HG03565 (cell line): ENCODE measurements around the gene TGM4.

Experiments used
- ATAC-seq: cut with Tn5 transposase; IDR thresholded peaks from one replicate; pipeline ENCODE4 v1.9.1; 2021; ENCODE audit warnings: mild to moderate bottlenecking, moderate library complexity; ENCODE audit not compliant: unreplicated experiment

TGM4 gene

GRCh38 chr3:44913868-44914468, 39.6 kb downstream of the TGM4 start:
- ATAC-seq = no peak

- no peak for ATAC-seq
These were observed 40.5 kb downstream of the TGM4 start for GRCh38 chr3:44914936-44915335.

GRCh38 chr3:44915702-44916438, 41.5 kb downstream of the TGM4 start:
- ATAC-seq = no peak

GRCh38 chr3:44918087-44918486, 43.7 kb downstream of the TGM4 start:
- ATAC-seq = no peak

- no peak for ATAC-seq
These were observed 44.2 kb downstream of the TGM4 start for GRCh38 chr3:44918581-44918980.

GRCh38 chr3:44920081-44920480, 45.7 kb downstream of the TGM4 start:
- no peak for ATAC-seq

- no peak for ATAC-seq
These were observed 49.4 kb downstream of the TGM4 start for GRCh38 chr3:44923632-44924456.

GRCh38 chr3:44924457-44925084, 50.2 kb downstream of the TGM4 start:
- ATAC-seq = no peak

- ATAC-seq = no peak
These were observed 51.8 kb downstream of the TGM4 start for GRCh38 chr3:44926172-44926571.

GRCh38 chr3:44926921-44927320, 52.5 kb downstream of the TGM4 start:
- no peak for ATAC-seq

GRCh38 chr3:44927371-44927770, 53.0 kb downstream of the TGM4 start:
- no peak for ATAC-seq

- no peak for ATAC-seq
These were observed 55.4 kb downstream of the TGM4 start for GRCh38 chr3:44929782-44930181.

GRCh38 chr3:44930911-44931310, 56.5 kb downstream of the TGM4 start:
- no peak for ATAC-seq

- ATAC-seq = no peak
These were observed 57.4 kb downstream of the TGM4 start for GRCh38 chr3:44931791-44932190.

- no peak for ATAC-seq
These were observed 57.9 kb downstream of the TGM4 start for GRCh38 chr3:44932271-44932670.

GRCh38 chr3:44932986-44933944, 58.9 kb downstream of the TGM4 start:
- ATAC-seq = no peak

GRCh38 chr3:44939581-44940036, 65.2 kb downstream of the TGM4 start:
- no peak for ATAC-seq

- no peak for ATAC-seq
These were observed 68.0 kb downstream of the TGM4 start for GRCh38 chr3:44942202-44942921.

GRCh38 chr3:44948239-44948638, 73.8 kb downstream of the TGM4 start:
- no peak for ATAC-seq
